NOMO-1 treated with DMSO at 0.1 percent for 48 hours (cell line): Measurements from ENCODE around the gene ARHGAP10.

Experiments used
- DNase-seq: peaks from one replicate; lab custom pipeline; 2025; ENCODE audit not compliant: unreplicated experiment; lab: John Stamatoyannopoulos, UW

ARHGAP10 gene

DNA sequence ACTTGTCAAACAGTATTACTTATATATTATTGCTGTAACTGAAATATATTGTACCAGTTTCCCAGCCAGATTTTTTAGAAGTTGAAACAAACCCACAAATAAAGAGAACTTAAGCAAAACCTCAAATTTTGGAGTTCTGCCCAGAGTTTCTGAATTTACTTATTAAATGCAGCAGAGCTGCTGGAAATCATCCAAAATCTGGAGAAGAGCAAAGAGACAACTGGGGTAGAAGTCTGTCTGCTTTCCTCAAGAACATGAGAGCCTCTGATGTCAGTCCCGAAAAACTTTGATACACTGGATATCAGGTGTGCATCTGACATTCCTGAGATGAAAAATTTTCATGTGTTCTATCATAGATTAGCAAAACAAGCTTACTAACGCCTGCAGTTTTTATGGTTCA lies 384.4 kb downstream of the ARHGAP10 start:
- DNase-seq, result no peak

DNA sequence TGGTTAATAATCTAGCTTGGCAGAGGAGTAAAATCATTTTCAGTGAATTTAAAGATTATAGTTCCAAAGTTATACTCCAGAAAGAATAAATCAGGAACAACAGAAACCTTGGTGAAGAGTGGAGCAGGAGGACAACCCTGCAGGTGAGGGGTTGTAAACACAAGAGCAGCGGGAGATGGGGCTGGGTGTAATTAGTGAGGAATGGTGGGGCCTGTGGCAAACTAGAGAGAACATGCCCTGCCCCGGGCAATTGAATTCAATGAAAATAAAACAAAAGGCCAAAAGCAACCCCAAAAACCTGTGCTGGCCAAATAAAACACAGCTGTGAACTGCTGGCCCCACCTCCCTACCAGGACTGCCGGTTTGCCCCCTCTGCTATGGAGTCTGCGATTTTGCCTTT lies 385.1 kb downstream of the ARHGAP10 start:
- no peak for DNase-seq

DNA sequence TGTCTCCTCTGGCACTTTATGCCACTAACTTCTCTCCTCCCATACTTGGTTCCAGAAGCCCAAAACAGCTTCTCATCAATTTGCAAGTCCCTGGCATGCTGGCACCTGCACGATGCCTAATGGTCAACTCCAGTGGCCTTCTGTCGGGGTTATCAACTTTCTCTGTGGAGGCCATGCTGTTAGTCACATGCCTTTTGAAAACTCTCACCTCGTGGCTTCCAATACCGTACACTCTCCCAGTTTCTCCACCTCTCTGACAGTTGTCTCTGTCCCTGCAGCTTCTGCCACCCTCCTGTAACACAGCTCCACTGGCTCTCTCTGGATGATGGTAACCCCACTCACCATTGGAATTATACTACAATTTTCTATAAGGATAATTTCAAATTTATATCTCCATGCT lies 386.3 kb downstream of the ARHGAP10 start:
- no peak for DNase-seq

DNA sequence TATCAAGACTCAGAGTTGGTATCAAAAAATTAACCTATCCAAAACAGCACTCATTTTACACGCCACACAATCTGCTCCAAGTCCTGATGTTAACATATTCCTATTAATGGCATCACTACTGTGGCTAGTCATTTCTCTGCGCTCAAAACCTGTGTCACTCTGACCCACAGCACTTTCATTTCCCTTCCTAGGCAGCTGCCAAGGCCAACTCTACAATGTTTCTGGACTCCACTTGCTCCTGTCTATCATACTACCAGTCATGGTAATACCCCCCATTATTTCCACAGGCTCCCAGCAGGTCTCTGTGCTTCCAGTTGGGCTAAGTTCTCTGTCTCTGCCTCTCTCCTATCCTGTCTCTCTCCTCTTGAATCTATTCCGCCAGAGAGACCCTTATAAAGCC lies 386.7 kb downstream of the ARHGAP10 start:
- no peak for DNase-seq

DNA sequence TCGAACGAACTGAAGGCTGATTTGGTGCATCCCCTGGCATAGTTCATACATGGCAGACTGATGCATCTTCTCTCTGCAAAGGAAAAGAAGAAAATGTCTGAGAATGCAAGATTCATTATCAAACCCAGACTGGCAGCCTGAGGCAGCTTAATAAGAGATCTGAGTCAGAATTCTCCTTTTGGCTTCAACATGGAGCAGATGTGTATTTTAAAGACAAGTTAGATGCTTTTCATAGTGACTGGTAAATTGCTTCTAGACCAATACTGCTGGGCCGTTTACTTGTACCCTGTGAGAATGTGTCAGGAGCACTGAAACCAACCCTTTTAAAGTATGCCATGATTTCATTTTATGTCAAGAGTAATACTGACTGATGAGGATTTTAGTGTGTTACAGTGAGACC lies 388.3 kb downstream of the ARHGAP10 start:
- DNase-seq, result no peak
